ENCODE measurements around the gene ITGAL. TPM values are rescaled to one million over a fixed set of nuclear protein-coding genes. Genes with fewer than 3 reads are reported as not detected.

The ITGAL gene
- total RNA-seq = 100 to 1,000 TPM; 297 to 390 TPM

- peak; percentile 62 to 72 for ATAC-seq
Observed at GRCh38 chr16:30472328-30472942, at the start of gene ITGAL. TSS of gene ITGAL (plus strand) at chr16:30472742. CDS start at chr16:30472838, 96 bp downstream.

GRCh38 chr16:30428055-30428454 is 44.5 kb upstream of the ITGAL start:
- Mint-ChIP-seq H3K27ac (peak overlapping the region in 1 of 2 donors; percentile 0), H3K9me3 (no peaks in the 10 kb centered on the region), H3K36me3 (peaks cover 5 to 24% of the 10 kb centered on the region in 2 donors)
- DNase-seq (ENCODE audit: low spot score in 2 of 2) = no peak
- ATAC-seq = no peak

More at GRCh38 chr16:30472328-30472942, at the start of gene ITGAL:
- peak within 1 kb of the TSS; percentile 98 for H3K27ac Mint-ChIP-seq
- peaks cover 43 to 46% of the 10 kb centered on the region in 2 donors for H3K36me3 Mint-ChIP-seq
- peak; percentile 76 to 88 for DNase-seq (ENCODE audit: low spot score in 2 of 2)
- H3K9me3 Mint-ChIP-seq = no peaks in the 10 kb centered on the region

GRCh38 chr16:30429418-30429677 is 43.2 kb upstream of the ITGAL start:
- ATAC-seq (no peak), DNase-seq (ENCODE audit: low spot score in 2 of 2) (no peak)
- no peak overlapping the region for H3K27ac Mint-ChIP-seq
- H3K9me3 Mint-ChIP-seq = no peaks in the 10 kb centered on the region
- H3K36me3 Mint-ChIP-seq = peaks cover under 1 to 12% of the 10 kb centered on the region in 2 donors

- H3K36me3 Mint-ChIP-seq = peaks cover 0 to 8% of the 10 kb centered on the region in 2 donors
Observed at GRCh38 chr16:30429678-30430427, 42.7 kb upstream of the ITGAL start, which contains the start of gene DCTPP1. TSS of gene DCTPP1 (minus strand) at chr16:30430030. CDS start at chr16:30429980, 50 bp downstream.

GRCh38 chr16:30430428-30430970 is 42.0 kb upstream of the ITGAL start:
- Mint-ChIP-seq H3K36me3 (peaks cover 0 to 8% of the 10 kb centered on the region in 2 donors), H3K9me3 (no peaks in the 10 kb centered on the region), H3K27ac (no peak overlapping the region)
- peak; percentile 31 to 40 for ATAC-seq
- DNase-seq (ENCODE audit: low spot score in 2 of 2) = peak in 1 of 2 donors; percentile 73

More at GRCh38 chr16:30429678-30430427, 42.7 kb upstream of the ITGAL start, which contains the start of gene DCTPP1:
- no peaks in the 10 kb centered on the region for H3K9me3 Mint-ChIP-seq
- no peak within 1 kb of the TSS for H3K27ac Mint-ChIP-seq
- DNase-seq (ENCODE audit: low spot score in 2 of 2) = peak; percentile 91 to 96
- peak; percentile 95 to 96 for ATAC-seq

GRCh38 chr16:30434852-30435251 is 37.7 kb upstream of the ITGAL start:
- Mint-ChIP-seq H3K9me3 (no peaks in the 10 kb centered on the region), H3K27ac (peak overlapping the region; percentile 53 to 80), H3K36me3 (no peaks in the 10 kb centered on the region)
- DNase-seq (ENCODE audit: low spot score in 2 of 2) = peak; percentile 66 to 72
- peak; percentile 49 to 66 for ATAC-seq

- no peaks in the 10 kb centered on the region for H3K36me3 Mint-ChIP-seq
- no peak for ATAC-seq
- no peak for DNase-seq (ENCODE audit: low spot score in 2 of 2)
- no peak overlapping the region for H3K27ac Mint-ChIP-seq
- no peaks in the 10 kb centered on the region for H3K9me3 Mint-ChIP-seq
Observed at GRCh38 chr16:30437511-30438046, 35.0 kb upstream of the ITGAL start.

- H3K36me3 Mint-ChIP-seq = peaks cover 7 to 9% of the 10 kb centered on the region in 2 donors
- DNase-seq (ENCODE audit: low spot score in 2 of 2) (no peak), ATAC-seq (no peak)
- no peak overlapping the region for H3K27ac Mint-ChIP-seq
- H3K9me3 Mint-ChIP-seq = no peaks in the 10 kb centered on the region
Observed at GRCh38 chr16:30438835-30439234, 33.7 kb upstream of the ITGAL start.

- no peak overlapping the region for H3K27ac Mint-ChIP-seq
- H3K36me3 Mint-ChIP-seq = peaks cover 17 to 19% of the 10 kb centered on the region in 2 donors
- ATAC-seq (no peak), DNase-seq (ENCODE audit: low spot score in 2 of 2) (no peak)
- H3K9me3 Mint-ChIP-seq = peaks cover 0 to 2% of the 10 kb centered on the region in 2 donors
Observed at GRCh38 chr16:30439720-30440348, 32.7 kb upstream of the ITGAL start.

GRCh38 chr16:30443631-30444030 is 28.9 kb upstream of the ITGAL start:
- DNase-seq (ENCODE audit: low spot score in 2 of 2) = no peak
- ATAC-seq = no peak
- H3K27ac Mint-ChIP-seq = peak overlapping the region; percentile 44 to 92
- peaks cover 3 to 8% of the 10 kb centered on the region in 2 donors for H3K9me3 Mint-ChIP-seq
- H3K36me3 Mint-ChIP-seq = peaks cover 29 to 32% of the 10 kb centered on the region in 2 donors

GRCh38 chr16:30444231-30445148 is 28.1 kb upstream of the ITGAL start:
- H3K9me3 Mint-ChIP-seq = peaks cover 3 to 8% of the 10 kb centered on the region in 2 donors
- H3K27ac Mint-ChIP-seq = peak overlapping the region; percentile 44 to 92

GRCh38 chr16:30445149-30445407 is 27.5 kb upstream of the ITGAL start:
- ATAC-seq = no peak
- H3K36me3 Mint-ChIP-seq = peaks cover 29 to 32% of the 10 kb centered on the region in 2 donors
- H3K9me3 Mint-ChIP-seq = peaks cover 3 to 8% of the 10 kb centered on the region in 2 donors

More at GRCh38 chr16:30444231-30445148, 28.1 kb upstream of the ITGAL start:
- ATAC-seq (no peak), DNase-seq (ENCODE audit: low spot score in 2 of 2) (no peak)
- H3K36me3 Mint-ChIP-seq = peaks cover 29 to 32% of the 10 kb centered on the region in 2 donors

GRCh38 chr16:30445408-30446202 is 26.9 kb upstream of the ITGAL start, which contains the start of gene SEPHS2:
TSS of gene SEPHS2 (minus strand) at chr16:30445874. CDS start at chr16:30445727, 147 bp downstream.
- DNase-seq (ENCODE audit: low spot score in 2 of 2) (peak; percentile 96 to 98), ATAC-seq (peak; percentile 96)
- H3K36me3 Mint-ChIP-seq = peaks cover 29 to 32% of the 10 kb centered on the region in 2 donors
- H3K27ac Mint-ChIP-seq = peak within 1 kb of the TSS; percentile 92 to 99
- peaks cover 3 to 8% of the 10 kb centered on the region in 2 donors for H3K9me3 Mint-ChIP-seq

More at GRCh38 chr16:30445149-30445407, 27.5 kb upstream of the ITGAL start:
- peak overlapping the region in 1 of 2 donors; percentile 92 for H3K27ac Mint-ChIP-seq
- DNase-seq (ENCODE audit: low spot score in 2 of 2) = no peak

- no peak for DNase-seq (ENCODE audit: low spot score in 2 of 2)
- H3K27ac Mint-ChIP-seq = peak overlapping the region; percentile 92 to 99
- H3K9me3 Mint-ChIP-seq = peaks cover 3 to 8% of the 10 kb centered on the region in 2 donors
- peaks cover 29 to 32% of the 10 kb centered on the region in 2 donors for H3K36me3 Mint-ChIP-seq
- ATAC-seq = no peak
Observed at GRCh38 chr16:30446203-30446595, 26.3 kb upstream of the ITGAL start.

All from activated naive CD4-positive, alpha-beta T cell treated with anti-CD3 and anti-CD28 coated beads, Interleukin-2, amount 50 U/mL, for 72 hours (primary cell).